ENCODE data around the gene ULBP1. TPM values are rescaled to one million over a fixed set of nuclear protein-coding genes. Genes with fewer than 3 reads are reported as not detected.
"Not testable (repeated sequence)": the region's sequence is repeated elsewhere in the genome, so short reads cannot be mapped to it uniquely, and the experiment has no call there.

ULBP1 gene
- total RNA-seq, 2 donors from 2014 or later = 0.08 to 0.12 TPM

- intact Hi-C loops (cut with DNase I); ATAC-seq; DNase-seq: not testable (repeated sequence)
Observed at GRCh38 chr6:149947533-149947932, 16.2 kb upstream of the ULBP1 start.

GRCh38 chr6:149948011-149948410, 15.7 kb upstream of the ULBP1 start:
- ATAC-seq (no peak), DNase-seq (no peak)
- intact Hi-C loops (cut with DNase I) = no loop called here

- intact Hi-C loops (cut with DNase I) = no loop called here
- ATAC-seq = no peak
- no peak for DNase-seq
Observed at GRCh38 chr6:149948616-149949015, 15.1 kb upstream of the ULBP1 start.

- intact Hi-C loops (cut with DNase I) = no loop called here
- no peak for DNase-seq
Observed at GRCh38 chr6:149950423-149950822, 13.3 kb upstream of the ULBP1 start.

GRCh38 chr6:149951096-149951495, 12.6 kb upstream of the ULBP1 start:
- ATAC-seq (no peak), DNase-seq (no peak)
- intact Hi-C loops (cut with DNase I) = no loop called here

More at GRCh38 chr6:149950423-149950822, 13.3 kb upstream of the ULBP1 start:
- ATAC-seq = no peak

- DNase-seq (no peak), ATAC-seq (no peak)
- intact Hi-C loops (cut with DNase I) = no loop called here
Observed at GRCh38 chr6:149951626-149952025, 12.1 kb upstream of the ULBP1 start.

GRCh38 chr6:149953390-149953789, 10.4 kb upstream of the ULBP1 start:
- not testable (repeated sequence) for DNase-seq, ATAC-seq

GRCh38 chr6:149953934-149954327, 9.8 kb upstream of the ULBP1 start:
- intact Hi-C loops (cut with DNase I); DNase-seq: not testable (repeated sequence)
- peak; percentile 30 to 47 for ATAC-seq

More at GRCh38 chr6:149953390-149953789, 10.4 kb upstream of the ULBP1 start:
- intact Hi-C loops (cut with DNase I) = not testable (repeated sequence)

GRCh38 chr6:149954328-149954983, 9.3 kb upstream of the ULBP1 start:
- peak in 1 of 2 donors; percentile 17 for ATAC-seq
- DNase-seq; intact Hi-C loops (cut with DNase I): not testable (repeated sequence)

- DNase-seq; intact Hi-C loops (cut with DNase I); ATAC-seq: not testable (repeated sequence)
Observed at GRCh38 chr6:149954984-149955653, 8.6 kb upstream of the ULBP1 start.

GRCh38 chr6:149955654-149956317, 8.0 kb upstream of the ULBP1 start:
- DNase-seq; intact Hi-C loops (cut with DNase I); ATAC-seq: not testable (repeated sequence)

GRCh38 chr6:149958124-149958523, 5.6 kb upstream of the ULBP1 start:
- ATAC-seq; intact Hi-C loops (cut with DNase I); DNase-seq: not testable (repeated sequence)

GRCh38 chr6:149959806-149960205, 3.9 kb upstream of the ULBP1 start:
- ATAC-seq; intact Hi-C loops (cut with DNase I); DNase-seq: not testable (repeated sequence)

GRCh38 chr6:149960488-149960887, 3.3 kb upstream of the ULBP1 start:
- ATAC-seq = no peak
- intact Hi-C loops (cut with DNase I) = no loop called here
- no peak for DNase-seq

GRCh38 chr6:149961728-149962425, 1.9 kb upstream of the ULBP1 start:
- DNase-seq (no peak), ATAC-seq (no peak)
- intact Hi-C loops (cut with DNase I) = no loop called here

GRCh38 chr6:149962461-149963211, 1.1 kb upstream of the ULBP1 start:
- ATAC-seq (no peak), DNase-seq (no peak)
- intact Hi-C loops (cut with DNase I) = no loop called here

- ATAC-seq = peak in 1 of 2 donors; percentile 12
- no peak for DNase-seq
- intact Hi-C loops (cut with DNase I) = no loop called here
Observed at GRCh38 chr6:149963212-149963461, 606 bp upstream of the ULBP1 start.

GRCh38 chr6:149964308-149965193, 808 bp downstream of the ULBP1 start:
- intact Hi-C loops (cut with DNase I) = no loop called here
- ATAC-seq (peak in 1 of 2 donors; percentile 17), DNase-seq (no peak)
